Activated T-cell treated with anti-CD3 and anti-CD28 coated beads for 48 hours (primary cell): ENCODE results near the gene ATP6V1G2.
A peak's percentile ranks its signal among the peaks of the same experiment; 100 is the strongest.

Source experiments
- DNase-seq: peaks from one replicate; pipeline ENCODE4 v3.0.0-alpha.2; 2020; ENCODE audit warnings: low read depth

ATP6V1G2 gene

DNA sequence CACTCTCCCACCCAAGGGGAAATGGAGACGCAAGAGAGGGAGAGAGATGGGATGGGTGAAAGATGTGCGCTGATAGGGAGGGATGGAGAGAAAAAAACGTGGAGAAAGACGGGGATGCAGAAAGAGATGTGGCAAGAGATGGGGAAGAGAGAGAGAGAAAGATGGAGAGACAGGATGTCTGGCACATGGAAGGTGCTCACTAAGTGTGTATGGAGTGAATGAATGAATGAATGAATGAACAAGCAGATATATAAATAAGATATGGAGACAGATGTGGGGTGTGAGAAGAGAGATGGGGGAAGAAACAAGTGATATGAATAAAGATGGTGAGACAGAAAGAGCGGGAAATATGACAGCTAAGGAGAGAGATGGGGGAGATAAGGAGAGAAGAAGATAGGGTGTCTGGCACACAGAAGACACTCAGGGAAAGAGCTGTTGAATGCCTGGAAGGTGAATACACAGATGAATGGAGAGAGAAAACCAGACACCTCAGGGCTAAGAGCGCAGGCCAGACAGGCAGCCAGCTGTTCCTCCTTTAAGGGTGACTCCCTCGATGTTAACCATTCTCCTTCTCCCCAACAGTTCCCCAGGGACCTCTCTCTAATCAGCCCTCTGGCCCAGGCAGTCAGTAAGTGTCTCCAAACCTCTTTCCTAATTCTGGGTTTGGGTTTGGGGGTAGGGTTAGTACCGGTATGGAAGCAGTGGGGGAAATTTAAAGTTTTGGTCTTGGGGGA, 29.7 kb upstream of the ATP6V1G2 start:
- no peak for DNase-seq

DNA sequence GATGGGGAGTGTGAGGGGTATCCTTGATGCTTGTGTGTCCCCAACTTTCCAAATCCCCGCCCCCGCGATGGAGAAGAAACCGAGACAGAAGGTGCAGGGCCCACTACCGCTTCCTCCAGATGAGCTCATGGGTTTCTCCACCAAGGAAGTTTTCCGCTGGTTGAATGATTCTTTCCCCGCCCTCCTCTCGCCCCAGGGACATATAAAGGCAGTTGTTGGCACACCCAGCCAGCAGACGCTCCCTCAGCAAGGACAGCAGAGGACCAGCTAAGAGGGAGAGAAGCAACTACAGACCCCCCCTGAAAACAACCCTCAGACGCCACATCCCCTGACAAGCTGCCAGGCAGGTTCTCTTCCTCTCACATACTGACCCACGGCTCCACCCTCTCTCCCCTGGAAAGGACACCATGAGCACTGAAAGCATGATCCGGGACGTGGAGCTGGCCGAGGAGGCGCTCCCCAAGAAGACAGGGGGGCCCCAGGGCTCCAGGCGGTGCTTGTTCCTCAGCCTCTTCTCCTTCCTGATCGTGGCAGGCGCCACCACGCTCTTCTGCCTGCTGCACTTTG, 29.0 kb upstream of the ATP6V1G2 start, which contains the start of gene TNF:
Gene TNF (plus strand): TSS at position 231 of the 567 bp plus-strand sequence. CDS start 177 bp downstream, at position 408.
- peak; percentile 80 for DNase-seq

DNA sequence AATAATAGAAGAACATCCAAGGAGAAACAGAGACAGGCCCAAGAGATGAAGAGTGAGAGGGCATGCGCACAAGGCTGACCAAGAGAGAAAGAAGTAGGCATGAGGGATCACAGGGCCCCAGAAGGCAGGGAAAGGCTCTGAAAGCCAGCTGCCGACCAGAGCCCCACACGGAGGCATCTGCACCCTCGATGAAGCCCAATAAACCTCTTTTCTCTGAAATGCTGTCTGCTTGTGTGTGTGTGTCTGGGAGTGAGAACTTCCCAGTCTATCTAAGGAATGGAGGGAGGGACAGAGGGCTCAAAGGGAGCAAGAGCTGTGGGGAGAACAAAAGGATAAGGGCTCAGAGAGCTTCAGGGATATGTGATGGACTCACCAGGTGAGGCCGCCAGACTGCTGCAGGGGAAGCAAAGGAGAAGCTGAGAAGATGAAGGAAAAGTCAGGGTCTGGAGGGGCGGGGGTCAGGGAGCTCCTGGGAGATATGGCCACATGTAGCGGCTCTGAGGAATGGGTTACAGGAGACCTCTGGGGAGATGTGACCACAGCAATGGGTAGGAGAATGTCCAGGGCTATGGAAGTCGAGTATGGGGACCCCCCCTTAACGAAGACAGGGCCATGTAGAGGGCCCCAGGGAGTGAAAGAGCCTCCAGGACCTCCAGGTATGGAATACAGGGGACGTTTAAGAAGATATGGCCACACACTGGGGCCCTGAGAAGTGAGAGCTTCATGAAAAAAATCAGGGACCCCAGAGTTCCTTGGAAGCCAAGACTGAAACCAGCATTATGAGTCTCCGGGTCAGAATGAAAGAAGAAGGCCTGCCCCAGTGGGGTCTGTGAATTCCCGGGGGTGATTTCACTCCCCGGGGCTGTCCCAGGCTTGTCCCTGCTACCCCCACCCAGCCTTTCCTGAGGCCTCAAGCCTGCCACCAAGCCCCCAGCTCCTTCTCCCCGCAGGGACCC, 28.0 kb upstream of the ATP6V1G2 start:
- DNase-seq = no peak

GRCh38 chr6:31573239-31574105, 27.1 kb upstream of the ATP6V1G2 start:
- no peak for DNase-seq

- peak; percentile 79 for DNase-seq
Measured at GRCh38 chr6:31572041-31572911, 25.9 kb upstream of the ATP6V1G2 start, which contains the start of gene LTA. Gene LTA, plus strand, starts transcription at chr6:31572289. Its CDS starts 454 bp downstream, at chr6:31572743.

DNA sequence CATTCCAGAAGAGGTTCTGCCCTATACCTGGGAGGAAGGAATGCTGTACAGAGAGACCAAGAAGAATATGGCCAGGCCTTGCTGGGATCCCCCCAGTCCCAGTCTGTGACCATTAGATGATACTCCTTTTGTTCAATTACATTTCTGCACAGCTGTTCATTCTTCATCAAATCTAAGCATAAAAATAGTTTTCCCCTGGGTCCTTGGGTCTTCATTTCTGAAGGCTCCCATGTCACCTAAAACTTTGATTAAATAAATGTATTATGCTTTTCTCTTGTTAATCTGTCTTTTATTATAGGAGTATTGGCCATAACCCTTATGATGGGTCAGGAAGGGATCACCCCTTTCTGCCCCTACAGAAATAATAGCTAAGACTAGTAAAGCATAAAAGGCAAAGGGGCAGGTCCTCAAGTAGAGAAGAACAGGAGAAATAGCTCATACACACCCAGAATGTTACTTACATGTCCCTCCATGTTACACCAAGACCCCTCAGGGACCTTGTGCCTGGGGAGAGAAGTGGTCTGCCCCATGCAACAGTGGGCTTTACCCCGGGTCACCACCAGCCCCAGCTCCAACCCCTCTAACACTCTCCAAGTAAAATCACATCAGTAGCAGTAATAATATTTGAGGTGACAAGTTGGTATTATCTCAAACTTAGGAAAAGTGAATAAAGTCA, 23.6 kb upstream of the ATP6V1G2 start:
- no peak for DNase-seq

DNA sequence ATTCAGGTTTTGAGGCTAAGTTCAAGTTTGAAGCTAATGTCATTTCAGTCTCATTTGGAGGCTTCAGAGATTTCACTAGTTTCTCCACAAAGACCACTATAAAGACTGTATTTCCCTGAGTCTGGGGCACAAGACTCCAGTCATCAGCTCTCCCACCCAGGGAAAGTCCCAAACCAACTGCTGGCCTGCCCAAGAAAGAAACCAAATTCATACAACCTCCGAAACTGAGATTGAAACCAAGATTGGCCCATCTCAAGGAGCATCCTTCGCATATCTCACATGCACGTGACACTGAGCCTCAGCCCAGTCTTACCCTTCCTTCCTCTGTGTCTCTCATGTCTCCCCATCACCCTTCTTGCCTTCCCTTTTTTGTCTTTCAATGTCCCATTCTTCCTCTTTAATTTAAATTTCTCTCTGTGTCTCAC, 22.1 kb upstream of the ATP6V1G2 start:
- no peak for DNase-seq

- no peak for DNase-seq
Measured at GRCh38 chr6:31567531-31568370, 21.3 kb upstream of the ATP6V1G2 start.

GRCh38 chr6:31560697-31561058, 14.3 kb upstream of the ATP6V1G2 start:
- no peak for DNase-seq

DNA sequence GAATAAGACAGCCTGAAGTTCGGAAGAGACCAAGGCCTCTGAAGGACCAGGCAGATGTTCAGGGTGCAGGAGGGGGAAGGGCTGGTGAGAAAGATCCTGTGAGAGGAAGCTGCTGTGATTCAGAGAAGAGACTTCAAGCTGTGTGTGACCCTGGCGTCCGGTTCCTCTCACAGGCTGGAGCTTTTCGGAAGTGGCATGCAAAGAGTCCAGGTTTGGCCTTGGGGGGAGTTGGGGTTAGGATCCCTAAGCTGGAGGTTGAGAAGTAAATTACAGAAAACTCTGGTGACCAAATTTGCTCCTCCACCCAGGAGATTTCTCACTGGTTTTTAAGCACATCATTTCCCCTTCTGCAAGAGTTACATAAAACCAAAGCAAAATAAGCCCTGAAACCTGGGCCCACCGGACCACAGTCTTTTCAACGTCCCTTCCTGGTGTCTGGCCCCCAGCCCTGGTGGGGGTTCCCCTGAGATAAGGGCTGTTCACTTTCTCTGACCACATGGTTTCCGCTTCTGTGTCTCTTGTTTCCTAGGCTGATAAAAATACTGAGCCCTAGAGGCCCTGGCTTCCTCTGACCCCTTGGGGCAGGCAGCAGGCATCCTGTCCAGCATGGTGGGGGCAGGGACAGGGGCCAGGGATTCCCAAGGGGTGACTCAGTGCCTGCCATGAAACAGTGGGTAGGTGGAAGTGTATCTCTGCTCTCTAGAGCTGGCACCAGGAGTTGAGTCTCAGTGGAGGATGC, 13.7 kb upstream of the ATP6V1G2 start:
- no peak for DNase-seq

- DNase-seq = no peak
Measured at GRCh38 chr6:31559606-31559957, 13.2 kb upstream of the ATP6V1G2 start.

GRCh38 chr6:31558631-31559500, 12.5 kb upstream of the ATP6V1G2 start:
- DNase-seq = peak; percentile 63

GRCh38 chr6:31558318-31558625, 11.9 kb upstream of the ATP6V1G2 start:
- no peak for DNase-seq

DNA sequence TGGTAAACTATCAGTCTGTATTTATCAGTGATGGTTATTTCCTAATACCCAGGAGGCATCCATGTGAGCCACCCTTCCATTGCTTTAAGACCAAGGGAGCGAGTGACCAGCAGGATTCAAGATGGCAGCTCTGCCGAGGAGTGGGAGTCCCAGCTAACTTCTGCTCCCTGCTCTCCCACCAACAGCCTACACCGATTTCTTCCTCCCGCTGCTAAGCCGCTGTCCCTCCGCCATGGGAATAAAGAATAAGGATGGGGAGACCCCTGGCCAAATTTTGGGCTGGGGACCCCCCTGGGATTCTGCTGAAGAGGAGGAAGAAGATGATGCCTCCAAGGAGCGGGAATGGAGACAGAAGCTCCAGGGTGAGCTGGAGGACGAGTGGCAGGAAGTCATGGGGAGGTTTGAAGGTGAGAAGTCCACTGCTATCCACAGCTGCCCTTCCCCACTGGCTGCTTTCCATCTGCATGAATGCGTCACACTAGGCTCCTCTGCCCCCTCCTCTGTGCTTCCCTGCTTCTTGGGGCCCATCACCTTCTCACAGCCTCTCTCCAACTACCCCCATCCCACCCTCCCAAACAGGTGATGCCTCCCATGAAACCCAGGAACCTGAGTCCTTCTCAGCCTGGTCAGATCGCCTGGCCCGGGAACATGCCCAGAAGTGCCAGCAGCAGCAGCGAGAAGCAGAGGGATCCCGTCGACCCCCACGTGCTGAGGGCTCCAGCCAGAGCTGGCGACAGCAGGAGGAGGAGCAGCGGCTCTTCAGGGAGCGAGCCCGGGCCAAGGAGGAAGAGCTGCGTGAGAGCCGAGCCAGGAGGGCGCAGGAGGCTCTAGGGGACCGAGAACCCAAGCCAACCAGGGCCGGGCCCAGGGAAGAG, 11.3 kb upstream of the ATP6V1G2 start:
- no peak for DNase-seq

- DNase-seq = no peak
Measured at GRCh38 chr6:31556307-31556706, 9.9 kb upstream of the ATP6V1G2 start.

DNA sequence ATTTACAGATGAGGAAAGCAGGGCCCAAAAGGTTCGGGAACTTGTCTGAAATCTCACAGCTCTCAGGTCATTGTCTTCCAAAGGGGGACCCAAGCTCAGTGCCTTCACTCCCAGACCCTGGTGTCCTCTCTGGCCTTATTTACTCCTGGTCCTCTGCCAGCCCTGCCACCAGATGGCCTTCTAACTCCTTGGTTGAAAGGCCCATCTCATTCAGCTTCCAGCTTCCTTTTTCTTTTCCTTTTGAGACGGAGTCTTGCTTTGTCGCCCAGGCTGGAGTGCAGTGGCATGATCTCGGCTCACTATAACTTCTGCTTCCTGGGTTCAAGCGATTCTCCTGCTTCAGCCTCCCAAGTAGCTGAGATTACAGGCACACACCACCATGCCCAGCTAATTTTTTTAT, 5.0 kb upstream of the ATP6V1G2 start:
- peak; percentile 51 for DNase-seq

GRCh38 chr6:31548544-31548873, 2.1 kb upstream of the ATP6V1G2 start:
- DNase-seq = no peak
